T-helper 9 cell (primary cell): ENCODE results near the gene TRPT1.

Source experiments
- DNase-seq: peaks from one replicate; pipeline ENCODE4 v3.0.0-alpha.2; 2020

Gene TRPT1

DNA sequence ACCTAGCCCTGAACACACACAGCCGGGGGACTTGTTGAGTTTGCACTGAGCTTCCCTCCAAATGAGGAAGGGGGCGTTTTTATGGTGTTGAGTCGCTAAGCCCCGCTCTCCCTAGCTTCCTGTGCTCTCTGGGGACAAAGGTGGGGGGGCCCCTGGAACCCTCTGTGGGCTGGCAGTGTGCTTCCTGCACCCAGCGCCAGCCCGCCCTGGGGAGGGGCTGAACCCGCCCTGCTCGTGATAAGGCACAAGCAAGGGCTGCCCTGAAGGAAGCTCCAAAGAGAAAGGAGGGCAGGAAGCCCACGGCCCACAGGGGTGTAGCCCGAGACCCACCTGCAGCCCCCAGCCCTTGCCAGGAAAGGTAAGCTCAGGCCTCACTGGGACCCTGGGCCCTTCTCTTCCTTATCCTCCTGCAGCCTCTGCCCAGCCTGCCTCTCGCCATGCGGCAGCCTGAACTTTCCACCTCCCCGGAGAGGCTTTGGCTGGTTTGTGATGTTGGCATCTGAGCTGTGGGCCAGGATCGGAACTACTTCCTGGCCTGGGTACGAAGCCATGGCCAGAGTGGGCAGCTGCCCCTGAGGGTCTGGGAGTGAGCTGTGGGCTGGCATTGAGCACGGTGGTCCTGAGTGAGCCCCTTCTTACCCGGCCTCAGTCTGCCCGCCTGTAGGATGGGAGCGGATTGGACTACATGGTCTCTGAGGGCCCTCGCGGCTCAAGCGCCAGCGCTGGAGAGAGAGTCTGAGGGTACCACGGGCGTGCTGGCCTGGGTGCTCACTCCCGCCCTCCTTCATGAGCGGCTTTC is 19.3 kb downstream of the TRPT1 start, which contains the start of gene FERMT3:
Gene FERMT3 (plus strand): TSS at position 265 of the 799 bp plus-strand sequence. CDS start 644 bp downstream, outside the sequence.
- peak; percentile 52 for DNase-seq

DNA sequence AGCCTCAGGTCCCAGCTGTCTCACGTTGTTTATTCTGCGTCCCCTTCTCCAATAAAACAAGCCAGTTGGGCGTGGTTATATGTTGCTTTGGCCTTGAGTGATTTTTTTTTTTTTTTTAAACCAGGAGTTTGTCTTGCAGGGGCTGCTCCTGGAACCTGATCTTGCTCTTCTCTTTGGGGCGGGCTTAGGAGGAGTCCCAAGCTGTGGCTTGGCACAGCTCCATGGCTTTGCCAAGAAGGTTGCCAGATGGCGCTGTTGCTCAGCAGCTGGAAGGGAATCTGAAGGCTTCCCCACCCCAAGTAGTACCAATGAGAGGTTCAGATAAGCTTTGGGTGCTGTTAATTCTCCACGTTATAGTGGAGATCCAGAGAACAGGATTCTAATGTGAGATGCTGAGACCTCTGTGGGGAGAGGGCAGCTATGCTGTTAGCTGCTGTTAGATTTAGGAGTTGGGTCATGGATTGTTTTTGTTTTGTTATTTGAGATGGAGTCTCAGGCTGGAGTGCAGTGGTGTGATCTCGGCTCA is 21.5 kb downstream of the TRPT1 start:
- DNase-seq = peak; percentile 79

DNA sequence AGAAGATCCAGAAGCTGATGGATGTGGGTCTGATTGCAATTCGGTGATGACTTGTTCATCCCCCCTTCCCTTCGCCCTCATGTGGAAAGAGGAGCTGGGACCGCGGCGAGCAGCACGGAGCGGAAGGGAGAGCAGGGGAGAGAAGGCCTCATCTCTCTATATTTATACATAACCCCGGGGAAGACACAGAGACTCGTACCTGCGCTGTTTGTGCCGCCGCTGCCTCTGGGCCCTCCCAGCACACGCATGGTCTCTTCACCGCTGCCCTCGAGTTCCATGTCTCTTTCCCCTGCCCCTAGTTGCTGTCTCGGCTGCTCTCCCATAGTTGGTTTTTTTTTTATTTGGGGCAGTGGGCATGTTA is 21.9 kb downstream of the TRPT1 start:
- DNase-seq = no peak

DNA sequence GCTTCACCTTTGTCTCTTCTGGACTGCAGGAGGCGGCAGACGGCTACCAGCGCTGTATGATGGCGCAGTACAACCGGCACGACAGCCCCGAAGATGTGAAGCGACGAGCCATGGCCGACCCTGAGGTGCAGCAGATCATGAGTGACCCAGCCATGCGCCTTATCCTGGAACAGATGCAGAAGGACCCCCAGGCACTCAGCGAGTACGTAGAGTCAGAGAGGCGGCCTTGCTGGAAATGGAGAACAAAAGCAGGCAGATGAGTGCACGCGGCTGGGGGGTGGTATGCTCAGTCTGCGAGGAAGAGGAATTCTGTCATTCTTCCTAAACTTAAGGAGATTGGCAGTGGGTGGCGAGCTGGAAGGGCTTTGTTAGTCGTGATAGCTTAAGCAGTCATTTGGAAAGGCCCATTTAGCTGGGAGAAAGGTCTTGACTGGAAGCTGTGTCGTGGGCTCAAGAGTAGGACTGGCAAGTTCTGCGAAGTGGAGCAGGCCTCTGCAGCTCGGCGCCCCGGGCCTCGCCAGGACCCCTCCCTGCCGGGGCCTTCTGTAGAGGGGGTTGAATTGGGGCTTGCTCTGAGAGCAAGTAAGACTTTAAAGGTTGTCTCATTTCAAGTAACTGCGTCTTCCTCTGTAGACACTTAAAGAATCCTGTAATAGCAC is 22.4 kb downstream of the TRPT1 start:
- DNase-seq = no peak

DNA sequence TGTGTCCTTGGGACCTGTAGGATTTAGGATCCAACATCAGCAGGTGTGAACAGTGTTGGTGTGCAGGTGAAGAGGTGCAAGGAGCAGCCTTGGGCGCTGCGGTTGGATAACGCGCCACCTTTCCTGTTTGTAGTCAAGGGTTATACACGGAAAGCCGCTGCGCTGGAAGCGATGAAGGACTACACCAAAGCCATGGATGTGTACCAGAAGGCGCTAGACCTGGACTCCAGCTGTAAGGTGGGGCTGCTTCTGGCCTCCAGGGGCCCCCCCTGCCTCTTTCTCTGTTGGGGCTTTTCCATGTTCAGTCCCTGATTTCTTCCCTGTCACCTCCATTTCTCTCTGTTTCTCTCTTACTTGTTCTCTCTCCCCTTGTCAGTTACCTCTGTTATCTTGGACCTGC is 23.0 kb downstream of the TRPT1 start:
- DNase-seq = no peak

DNA sequence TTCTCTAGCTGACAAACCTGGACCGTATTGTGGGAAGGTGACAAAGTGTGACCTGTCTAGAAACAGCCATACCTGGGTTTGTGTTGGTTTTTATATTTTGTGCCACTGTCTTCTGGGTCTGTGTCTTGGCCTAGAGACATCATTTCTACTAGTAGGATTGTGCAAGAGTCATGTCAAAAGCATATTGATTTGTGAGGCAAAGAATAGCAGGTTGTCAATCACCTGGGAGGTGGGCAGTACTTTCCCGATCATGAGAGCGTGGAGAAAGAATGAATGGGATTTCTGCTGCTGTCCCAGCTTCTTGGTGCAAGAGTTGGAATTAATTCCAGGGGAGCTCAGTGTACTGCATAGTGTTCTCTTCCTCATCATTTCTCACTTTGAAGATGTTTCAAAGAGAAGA is 24.4 kb downstream of the TRPT1 start:
- DNase-seq = no peak

DNA sequence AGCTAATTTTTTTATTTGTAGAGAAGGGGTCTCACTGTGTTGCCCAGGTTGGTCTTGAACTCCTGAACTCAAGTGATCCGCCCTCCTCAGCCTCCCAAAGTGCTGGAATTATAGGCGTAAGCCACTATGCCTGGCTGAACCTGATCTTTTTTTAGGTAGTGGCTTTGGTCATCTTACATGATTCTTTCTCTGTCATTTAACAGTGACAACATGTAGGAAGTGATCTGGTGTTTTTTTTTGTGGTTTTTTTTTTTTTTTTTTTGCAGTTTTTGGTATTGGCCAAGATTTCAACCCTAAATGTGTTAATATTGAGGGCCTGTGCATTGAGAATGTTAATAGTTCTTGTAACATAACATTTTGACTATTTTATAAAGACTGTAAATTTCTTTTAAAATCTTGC is 27.5 kb downstream of the TRPT1 start:
- no peak for DNase-seq

DNA sequence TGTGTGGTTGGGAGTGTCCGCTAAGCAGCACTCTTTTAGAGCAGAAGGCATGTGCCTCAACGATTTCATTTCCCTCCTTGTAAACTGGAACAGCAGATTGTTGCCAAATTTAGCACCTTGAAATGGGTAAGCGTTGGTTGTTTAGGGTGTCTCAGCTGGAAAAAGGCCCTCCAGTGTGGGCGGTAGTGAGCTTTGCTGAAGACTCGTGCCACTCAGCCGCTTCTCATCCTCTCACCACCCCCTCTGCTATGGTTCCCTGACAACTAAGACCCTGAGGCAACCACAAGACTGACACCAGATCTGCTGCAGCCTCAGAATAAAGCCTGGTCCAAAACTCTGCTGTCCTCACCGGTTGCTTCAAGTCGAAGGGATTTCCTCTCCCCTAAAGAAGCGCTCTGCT is 29.4 kb downstream of the TRPT1 start:
- DNase-seq = no peak

DNA sequence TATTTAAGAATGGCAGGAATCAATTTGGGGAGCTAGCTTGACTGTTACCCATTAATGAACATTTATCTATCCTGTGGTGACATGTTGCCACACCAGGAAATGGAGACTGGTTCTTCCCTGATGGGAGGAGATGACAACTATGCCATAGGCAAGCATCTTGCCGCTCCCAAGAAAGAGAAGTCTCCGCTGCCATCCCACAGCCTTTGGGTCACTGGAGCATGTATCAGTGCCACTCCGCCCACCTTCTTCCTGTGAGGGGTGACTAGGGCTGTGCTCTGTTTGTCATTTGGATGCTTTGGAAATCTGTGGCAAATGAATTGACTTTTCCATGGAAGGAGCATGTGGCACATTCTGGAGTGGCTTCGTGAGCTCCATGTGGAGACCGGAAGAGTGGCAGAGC is 33.6 kb downstream of the TRPT1 start:
- DNase-seq = no peak

DNA sequence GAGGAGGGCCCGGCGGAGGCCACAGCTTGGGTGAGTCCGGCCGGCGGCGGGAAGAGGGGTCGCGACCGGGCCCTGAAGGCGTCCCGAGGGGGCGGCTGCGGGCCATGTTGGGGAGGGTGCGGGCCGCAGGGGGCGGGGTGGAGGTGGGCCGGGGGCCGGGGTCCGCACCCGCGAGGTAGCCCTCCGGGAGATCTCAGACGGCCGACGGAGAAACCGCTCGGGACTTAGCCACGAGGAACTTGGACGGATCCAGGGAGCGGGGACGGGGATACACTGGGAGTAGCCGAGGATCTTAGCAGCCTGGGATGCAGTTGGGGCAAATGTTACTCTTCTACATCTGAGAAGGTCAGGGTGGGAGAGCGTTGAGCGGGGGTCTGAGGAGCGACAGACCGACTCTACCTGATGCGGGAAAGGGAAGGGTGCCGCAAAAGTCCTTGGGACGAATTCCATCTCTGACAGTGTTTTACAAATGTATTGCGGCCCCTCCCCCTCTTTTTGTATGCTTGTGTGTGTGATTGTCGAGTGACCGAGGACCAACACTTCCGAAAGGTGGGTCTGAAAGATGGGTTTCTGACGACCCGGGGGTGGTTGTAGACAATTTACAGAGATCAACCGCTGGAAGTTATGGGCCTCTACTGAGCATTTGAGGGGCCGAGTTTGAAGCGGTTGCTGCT is 39.4 kb downstream of the TRPT1 start:
- DNase-seq = no peak

DNA sequence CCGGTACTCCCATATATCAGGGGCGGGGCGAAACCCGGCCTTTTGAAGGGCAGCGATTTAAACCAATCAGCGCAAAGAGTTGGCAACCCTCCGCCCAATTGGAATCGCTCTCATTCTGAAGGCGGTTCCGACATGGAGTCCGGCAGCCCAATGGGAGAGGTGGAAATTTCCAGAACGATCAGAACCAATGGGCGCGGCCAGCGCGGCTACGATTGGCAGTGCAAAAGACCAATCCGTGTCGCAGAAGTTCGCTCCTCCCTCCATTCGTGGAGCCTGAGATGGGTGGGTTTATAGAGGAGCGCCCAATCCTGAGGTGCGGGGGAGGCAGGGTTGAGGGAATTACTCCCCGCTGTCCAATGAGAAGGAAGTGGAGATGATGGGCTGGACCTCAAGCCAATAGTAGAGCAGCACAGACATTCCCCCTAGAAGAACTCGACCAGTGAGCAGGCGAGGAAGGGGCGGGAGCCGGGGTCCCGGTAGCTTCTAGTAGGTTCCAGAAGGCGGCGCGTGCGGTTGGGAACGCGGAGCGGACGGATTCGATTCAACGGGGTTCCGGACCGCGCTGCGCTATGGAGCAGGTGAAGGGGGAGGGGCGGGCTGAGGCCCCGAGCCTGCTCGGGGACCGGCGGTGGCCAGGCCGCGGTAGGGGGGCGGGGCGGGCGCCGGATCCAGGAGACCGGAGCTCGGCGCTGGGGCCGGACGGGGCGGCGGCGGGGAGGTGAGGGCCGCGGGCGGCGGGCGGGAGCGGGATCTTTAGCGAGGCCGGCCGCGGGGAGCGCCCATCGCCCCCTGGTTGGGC is 40.1 kb downstream of the TRPT1 start, which contains the start of gene STIP1:
Gene STIP1 (plus strand): TSS at position 479 of the 799 bp plus-strand sequence. CDS start 91 bp downstream, at position 570.
- DNase-seq = peak; percentile 97

DNA sequence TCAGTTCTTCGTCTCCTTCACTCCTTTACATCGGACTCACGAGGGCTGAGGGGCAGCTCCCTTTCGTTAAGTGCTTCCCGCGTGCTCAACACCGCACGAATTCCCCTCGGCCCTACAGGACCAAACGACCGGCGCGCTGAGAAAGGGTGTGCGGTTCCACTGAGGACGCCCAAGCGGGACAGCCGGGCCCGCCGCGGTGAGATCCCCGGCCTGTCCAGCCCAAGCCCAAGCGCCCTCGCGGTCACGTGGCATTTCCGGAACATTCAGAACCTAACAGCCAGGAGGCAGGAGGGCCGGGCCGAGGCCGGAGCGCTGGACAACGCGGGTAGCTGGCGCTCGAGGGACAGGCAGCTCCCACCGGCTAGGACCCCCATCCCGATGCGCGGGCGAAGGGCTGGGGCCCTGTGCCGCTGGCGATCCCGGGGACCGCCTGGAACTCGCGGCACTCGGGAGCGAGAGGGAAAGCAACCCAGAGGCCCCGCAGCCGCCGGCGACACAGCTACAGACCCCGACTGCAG is 40.8 kb downstream of the TRPT1 start:
- peak; percentile 33 for DNase-seq

DNA sequence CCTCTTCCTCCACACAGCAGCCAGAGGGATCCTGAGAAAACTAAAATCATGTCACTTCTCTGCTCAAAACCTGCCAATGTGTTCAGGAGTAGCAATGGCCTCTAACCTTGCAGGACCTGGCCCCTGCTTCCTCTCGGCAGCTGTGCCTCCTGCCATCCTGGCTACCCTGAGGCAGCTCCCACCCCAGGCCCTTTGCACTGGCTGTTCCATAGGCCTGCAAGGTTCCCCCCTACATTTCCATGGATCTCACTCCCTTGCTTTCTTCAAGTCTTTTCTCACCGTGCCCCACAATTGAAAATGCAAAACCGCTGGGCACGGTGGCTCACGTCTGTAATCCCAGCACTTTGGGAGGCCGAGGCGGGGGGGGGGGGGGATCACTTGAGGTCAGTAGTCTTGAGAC is 42.1 kb downstream of the TRPT1 start:
- no peak for DNase-seq

DNA sequence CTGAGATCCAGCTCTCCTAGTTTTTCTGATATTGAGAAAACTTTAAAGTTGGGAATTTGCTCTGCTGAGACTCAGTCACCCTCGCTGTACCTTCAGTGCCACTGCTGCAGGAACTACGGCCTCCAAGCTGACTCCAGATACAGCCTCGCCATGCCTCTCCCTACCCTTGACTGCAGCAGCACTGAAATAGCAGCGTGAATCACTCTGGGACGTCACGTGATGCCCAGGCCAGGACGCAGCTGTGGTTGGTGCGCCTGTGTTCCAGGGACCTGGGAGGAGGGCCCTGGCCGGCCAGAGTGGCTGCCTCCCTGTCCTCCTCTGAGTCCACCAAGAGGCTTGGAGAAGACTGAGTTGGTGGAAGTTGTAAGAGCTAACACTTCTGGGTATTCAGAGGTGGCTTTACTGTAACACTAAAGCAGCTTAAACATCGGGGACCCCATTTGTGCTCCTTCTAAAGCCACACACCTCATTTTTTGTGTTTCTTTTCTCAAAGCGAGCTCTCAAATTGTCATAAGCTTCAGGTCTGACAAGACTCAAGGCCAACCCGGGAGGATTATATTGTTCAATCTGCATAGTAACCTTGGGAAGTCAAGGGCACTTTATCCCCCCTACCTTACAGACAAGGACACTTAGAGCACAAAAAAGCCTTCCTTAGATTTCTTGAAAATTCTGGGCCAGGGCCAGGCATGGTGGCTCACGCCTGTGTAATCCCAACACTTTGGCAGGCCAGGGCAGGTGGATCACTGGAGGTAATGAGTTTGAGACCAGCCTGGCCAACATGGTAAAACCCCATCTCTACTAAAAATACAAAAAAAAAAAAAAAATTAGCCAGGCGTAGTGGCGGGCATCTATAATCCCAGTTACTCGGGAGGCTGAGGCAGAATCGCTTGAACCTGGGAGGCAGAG is 44.2 kb downstream of the TRPT1 start:
- no peak for DNase-seq

DNA sequence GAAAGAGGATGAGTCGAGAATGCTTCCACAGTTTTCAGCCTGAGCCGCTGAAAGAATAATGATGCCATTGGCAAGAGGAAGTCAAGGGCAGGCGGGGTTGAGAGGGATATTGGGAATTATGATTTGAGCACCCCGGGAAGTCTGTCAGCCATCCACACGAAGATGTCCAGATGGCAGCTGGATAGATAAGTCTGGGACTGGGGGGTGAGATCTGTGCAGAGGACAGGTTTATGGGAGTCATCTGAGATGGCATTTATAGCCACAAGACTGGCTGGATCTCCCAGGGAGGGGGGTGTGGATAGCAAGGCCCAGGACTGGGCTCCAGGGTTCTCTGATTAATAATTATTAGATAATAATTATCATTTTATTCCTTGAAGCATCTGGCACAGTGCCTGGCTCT is 45.1 kb downstream of the TRPT1 start:
- DNase-seq = no peak

DNA sequence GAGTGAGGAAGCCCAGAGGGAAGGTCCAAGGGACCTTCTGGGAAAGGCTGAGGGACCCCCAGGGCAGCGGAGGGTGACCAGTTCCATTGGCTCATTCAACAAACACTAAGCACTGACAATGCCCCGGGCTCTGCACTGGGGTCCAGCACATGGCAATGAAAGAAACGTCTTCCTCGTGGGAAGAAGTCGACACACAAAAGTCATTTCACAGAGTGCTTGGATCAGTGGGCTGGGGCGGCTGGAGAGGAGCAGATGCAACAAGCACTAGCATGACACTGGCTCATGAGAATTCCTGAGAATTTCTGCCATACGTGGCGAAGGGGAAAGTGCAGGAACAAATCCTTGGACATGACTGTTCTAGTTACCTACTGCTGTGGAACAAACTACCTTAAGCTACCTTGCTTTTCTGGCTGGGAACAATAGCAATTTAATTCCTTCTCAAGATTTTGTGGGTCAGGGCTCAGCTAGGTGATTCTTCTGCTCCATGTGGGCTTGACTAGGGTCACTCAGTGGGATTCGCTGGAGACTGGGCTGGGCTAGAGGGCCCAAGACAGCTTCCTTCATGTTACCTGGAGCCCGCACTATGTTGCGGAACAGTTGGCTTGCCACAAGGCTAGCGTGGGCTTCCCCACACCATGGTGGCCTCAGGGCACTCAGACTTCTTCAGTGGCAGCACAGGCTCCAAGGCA is 46.9 kb downstream of the TRPT1 start:
- no peak for DNase-seq

DNA sequence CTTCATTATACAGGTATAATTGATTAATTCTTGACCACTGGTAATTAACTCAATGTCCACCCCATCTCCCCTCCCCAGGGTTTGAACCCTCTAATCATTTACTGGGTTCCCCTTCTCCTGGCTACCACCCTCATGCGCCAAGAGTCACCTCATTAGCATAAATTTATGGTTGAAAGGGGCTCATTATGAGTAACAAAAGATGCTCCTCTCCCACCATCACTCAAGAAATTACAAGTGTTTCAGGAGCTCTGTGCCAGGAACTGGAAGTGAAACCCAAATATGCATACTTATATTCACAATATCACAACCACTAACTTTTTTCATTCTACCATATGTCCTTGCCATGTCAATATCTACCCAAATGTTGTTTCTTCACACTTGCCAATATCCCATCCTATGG is 47.8 kb downstream of the TRPT1 start:
- DNase-seq = no peak

DNA sequence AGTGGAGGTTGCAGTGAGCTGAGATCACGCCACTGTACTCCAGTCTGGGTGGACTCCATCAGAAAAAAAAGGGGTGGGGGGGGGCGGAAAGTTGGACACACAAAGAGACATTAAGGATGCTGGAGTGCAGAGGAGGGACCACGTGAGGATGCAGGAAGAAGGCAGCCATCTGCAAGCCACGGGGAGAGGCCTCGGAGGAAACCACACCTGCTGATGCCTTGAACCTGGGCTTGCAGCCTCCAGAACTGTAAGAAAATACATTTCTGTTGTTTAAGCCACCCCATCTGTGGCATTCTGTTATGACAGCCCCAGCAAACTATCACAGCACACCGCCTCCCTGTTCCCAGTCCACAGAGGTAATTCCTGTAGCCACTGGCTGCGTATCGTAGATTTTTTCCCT is 49.2 kb downstream of the TRPT1 start:
- no peak for DNase-seq
